Stimulated activated CD4-positive, alpha-beta T cell treated with anti-CD3 and anti-CD28 coated beads, Interleukin-4, amount 100 ng/mL, for 4 hours (primary cell): ENCODE results near the gene SLC49A3.
"Not testable (repeated sequence)": the region's sequence is repeated elsewhere in the genome, so short reads cannot be mapped to it uniquely, and the experiment has no call there.

Experiments
- DNase-seq, 2 experiments: peaks; one replicate each; pipeline ENCODE4 v3.0.0-alpha.2; 2020

SLC49A3 gene

GRCh38 chr4:700587-701264 lies 11.8 kb upstream of the SLC49A3 start:
- no peak for DNase-seq

GRCh38 chr4:699816-700580 lies 11.0 kb upstream of the SLC49A3 start:
- no peak for DNase-seq

DNA sequence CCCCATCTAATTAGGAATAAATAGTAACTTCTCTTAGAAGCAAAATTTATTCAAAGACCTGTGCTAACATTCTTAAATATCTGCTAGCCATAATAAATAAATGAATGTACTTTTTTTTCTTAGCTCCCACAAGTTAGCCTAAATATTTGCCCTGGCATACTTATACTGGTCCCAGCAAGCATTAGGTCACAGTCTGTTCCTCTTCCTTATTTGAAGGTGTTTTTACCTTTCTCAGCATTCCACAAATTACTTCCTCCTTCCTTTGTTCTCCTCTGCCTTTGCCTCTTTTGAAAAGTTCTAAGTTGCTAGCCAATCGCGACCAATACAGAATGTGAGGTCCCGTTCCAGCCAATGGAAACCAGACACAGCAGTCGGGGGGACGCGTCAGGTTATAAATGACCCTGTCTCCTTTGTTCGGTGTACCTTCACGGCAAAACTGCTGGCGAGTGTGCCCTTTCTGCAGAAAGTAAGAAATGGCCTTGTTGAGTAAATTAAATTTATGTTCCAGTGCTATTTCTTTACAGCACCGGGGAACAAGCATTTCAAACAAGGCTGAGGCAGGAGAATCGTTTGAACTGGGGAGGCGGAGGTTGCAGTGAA lies 5.5 kb upstream of the SLC49A3 start:
- DNase-seq, result not testable (repeated sequence)

GRCh38 chr4:692771-693554 lies 4.0 kb upstream of the SLC49A3 start:
- DNase-seq, result no peak

GRCh38 chr4:689723-690122 lies 772 bp upstream of the SLC49A3 start:
- no peak for DNase-seq

DNA sequence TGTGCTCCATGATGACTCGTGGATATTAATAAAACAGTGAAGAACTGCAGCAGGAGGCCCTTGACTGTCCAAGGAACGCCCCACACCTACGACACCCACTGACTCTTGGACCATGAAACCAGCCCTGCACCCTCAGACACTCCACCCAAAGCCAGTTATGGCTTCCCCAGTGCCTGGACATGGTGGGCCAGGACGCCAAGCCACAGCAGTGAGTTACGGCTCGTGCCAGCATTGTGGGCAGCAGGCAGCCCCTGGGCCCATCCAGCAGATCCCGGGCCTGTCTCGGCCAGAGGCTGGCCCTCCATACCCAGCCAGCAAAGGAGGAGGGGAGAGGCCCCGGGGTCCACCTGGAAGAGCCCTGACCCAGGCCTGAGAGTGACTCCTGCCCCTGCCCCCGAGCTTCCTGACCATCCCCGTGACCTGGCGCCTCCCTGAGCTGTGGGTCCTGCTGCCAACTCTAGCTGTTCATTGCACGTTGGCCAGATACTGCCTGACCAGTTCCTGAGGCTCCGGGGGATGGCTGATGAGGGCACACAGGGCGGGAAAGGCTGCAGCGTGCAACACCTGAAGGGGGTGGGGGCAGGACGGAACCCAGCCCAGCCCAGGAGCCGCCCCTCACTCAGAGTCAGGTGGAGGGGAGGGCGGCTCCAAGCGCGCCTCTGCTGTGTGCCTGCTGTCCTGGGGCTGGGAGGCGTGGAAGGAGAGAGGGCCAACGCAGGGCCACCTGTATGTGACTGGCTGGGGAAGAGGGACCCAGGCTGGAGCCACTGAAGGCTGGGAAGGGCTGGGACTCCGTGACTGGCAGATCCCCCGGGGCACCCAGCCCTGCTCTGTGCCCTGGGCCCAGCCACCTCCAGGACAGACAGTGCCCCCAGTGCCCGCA lies 739 bp downstream of the SLC49A3 start:
- no peak for DNase-seq

- DNase-seq, result no peak
These were observed 1.6 kb downstream of the SLC49A3 start for GRCh38 chr4:687048-687970.

GRCh38 chr4:686413-687040 lies 2.4 kb downstream of the SLC49A3 start:
- DNase-seq, result no peak

DNA sequence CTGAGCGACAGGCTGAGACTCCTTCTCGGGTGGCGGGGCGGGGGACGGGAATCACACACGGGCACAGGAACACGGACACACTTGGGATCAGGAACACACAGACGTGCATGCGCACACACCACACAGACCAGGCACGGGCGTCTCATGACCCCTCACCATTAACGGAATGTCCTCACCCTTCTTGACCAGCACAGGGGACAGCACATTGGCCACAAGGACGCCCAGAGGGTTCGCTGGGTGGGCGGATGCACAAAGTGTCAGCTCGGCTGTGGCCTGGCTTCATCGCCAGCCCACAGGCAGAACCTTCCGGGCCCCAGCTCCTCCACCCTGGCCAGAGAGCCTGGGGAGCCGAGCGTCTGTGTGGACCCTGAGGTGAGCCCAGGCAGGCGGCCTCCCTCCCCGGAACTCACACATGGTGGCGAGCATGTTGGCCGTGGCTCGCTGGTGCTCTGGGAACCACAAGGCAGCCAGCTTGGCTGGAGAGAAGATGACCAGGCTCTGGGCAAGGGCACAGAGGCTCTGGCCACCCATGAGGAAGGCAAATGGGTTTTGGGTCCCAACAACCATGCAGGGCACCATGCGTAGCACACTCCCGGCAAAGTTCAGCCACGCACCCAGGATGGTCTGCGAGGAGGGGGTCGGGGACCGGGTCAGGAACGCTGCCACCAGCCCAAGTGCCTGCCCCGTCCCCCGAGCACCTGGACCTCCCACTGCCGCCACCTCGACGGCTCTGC lies 3.1 kb downstream of the SLC49A3 start:
- no peak for DNase-seq

GRCh38 chr4:684623-685327 lies 4.2 kb downstream of the SLC49A3 start:
- DNase-seq, result no peak

- DNase-seq, result no peak
These were observed 4.8 kb downstream of the SLC49A3 start for GRCh38 chr4:683982-684622.

- no peak for DNase-seq
These were observed 5.6 kb downstream of the SLC49A3 start for GRCh38 chr4:683247-683897.

GRCh38 chr4:682490-683172 lies 6.3 kb downstream of the SLC49A3 start:
- no peak for DNase-seq

DNA sequence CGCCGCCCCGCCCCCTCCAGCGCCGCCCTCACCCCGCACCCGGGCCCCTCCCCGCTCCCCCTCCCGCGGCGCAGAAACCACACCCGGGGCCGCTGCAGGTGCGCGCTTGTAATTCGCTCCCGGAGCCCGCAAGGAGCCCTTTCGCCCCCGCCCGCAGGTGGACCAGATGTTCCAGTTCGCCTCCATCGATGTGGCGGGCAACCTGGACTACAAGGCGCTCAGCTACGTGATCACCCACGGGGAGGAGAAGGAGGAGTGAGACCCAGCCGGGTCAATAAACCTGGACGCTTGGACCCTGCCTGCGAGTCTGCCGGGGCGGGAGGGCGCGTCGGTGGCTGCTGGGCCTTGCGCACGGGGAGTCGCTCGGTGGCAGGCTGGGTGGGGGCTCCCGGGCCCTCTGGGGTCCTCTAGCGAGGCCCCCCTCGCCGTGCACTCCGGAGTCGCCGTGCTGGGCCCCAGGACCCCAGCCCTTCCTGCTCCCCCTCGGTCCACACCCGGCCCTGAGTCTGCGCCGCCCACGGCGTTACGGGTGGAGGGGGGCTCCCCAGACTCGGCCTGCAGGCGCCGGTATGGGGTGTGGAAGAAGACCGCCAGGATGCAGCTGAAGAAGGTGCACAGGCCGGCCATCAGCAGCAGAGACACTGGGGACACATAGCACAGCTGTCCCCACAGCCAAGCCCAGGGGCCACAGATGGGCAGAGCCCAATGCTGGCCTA lies 7.1 kb downstream of the SLC49A3 start:
- no peak for DNase-seq

DNA sequence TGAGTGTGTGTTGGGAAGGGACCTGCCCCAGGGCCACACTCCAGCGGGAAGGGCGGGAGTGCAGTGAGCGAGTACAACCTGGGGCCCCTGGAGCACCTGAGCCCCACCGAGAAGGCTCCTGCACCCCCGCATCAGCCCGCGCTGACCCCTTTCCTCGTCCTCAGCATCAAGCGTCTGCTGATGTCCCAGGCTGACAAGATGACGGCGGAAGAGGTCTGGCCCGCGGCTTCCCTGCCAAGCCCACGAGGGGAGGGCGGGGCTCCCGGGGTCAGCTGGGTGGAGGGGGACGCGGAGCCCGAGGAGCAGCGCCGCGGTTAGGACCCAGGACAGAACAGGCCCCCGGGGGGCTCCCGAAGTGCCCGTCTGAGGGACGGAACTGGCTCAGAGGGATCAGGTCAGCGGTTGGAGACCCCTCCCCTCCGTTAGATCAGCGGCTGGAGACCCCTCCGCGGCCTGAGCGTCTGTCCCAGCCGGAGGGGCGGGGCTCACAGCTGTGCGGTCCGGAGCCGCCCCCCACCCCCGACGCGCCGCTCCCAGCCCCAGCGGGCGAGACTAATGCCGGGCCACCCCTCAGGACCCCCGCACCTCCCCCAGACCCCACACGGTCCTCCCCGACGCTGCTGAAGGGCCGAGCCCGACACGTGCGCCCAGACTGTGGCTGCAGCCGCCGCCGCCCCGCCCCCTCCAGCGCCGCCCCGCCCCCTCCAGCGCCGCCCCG lies 7.9 kb downstream of the SLC49A3 start:
- peak in 1 of 2 experiments; percentile 45 for DNase-seq

DNA sequence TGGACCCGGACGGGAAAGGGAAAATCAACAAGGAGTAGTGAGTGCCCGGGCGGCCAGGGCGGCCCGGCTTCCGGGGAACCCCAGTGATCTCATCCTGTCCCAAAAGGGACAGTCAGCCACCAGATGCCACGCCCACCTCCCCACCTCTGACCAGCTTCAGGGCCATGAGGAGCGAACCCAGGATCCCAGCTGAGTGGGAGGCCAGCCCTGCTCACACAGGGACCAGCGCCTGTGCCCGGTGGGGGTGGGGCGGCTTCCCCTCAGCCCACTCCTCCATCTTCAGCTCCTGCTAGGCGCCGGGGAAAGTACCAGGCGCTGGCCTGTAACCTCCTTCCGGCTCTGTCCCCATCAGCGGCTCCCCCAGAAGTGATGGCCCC lies 8.4 kb downstream of the SLC49A3 start:
- no peak for DNase-seq
